HEK293T (cell line): Measurements from ENCODE around the gene RPL36A.

Experiments used
- ARNT ChIP-seq: fragments of 450-650 bp; IDR thresholded peaks from 2 replicates; pipeline ENCODE4 v1.6.1; 2017; ENCODE audit warnings: mild to moderate bottlenecking
- BHLHE40 ChIP-seq: fragments of 450-650 bp; IDR thresholded peaks from 2 replicates; pipeline ENCODE4 v1.6.1; 2016; ENCODE audit warnings: mild to moderate bottlenecking, moderate library complexity, borderline replicate concordance
- CTBP1 ChIP-seq: fragments of 450-650 bp; IDR thresholded peaks from 2 replicates; pipeline ENCODE4 v1.6.1; 2016; ENCODE audit warnings: borderline replicate concordance
- ELF4 ChIP-seq: fragments of 450-650 bp; IDR thresholded peaks from 2 replicates; pipeline ENCODE4 v1.6.1; 2017; ENCODE audit warnings: antibody characterized with exemption
- FOXK2 ChIP-seq: fragments of 450-650 bp; IDR thresholded peaks from 2 replicates; pipeline ENCODE4 v1.6.1; 2016; ENCODE audit warnings: mild to moderate bottlenecking
- FOXM1 ChIP-seq: fragments of 450-650 bp; IDR thresholded peaks from 2 replicates; pipeline ENCODE4 v1.6.1; 2017; ENCODE audit warnings: mild to moderate bottlenecking, borderline replicate concordance
- HDGF ChIP-seq: fragments of 450-650 bp; IDR thresholded peaks from 2 replicates; pipeline ENCODE4 v1.6.1; 2017; ENCODE audit warnings: antibody characterized with exemption, borderline replicate concordance
- NFRKB ChIP-seq: fragments of 450-650 bp; IDR thresholded peaks from 2 replicates; pipeline ENCODE4 v1.6.1; 2016; ENCODE audit warnings: mild to moderate bottlenecking, moderate library complexity
- SP1 ChIP-seq: fragments of 450-650 bp; IDR thresholded peaks from 2 replicates; pipeline ENCODE4 v1.6.1; 2017
- SUZ12 ChIP-seq: fragments of 450-650 bp; IDR thresholded peaks from 2 replicates; pipeline ENCODE4 v1.6.1; 2016; ENCODE audit warnings: mild to moderate bottlenecking
- ZNF384 ChIP-seq: fragments of 450-650 bp; IDR thresholded peaks from 2 replicates; pipeline ENCODE4 v1.6.1; 2016

DNA sequence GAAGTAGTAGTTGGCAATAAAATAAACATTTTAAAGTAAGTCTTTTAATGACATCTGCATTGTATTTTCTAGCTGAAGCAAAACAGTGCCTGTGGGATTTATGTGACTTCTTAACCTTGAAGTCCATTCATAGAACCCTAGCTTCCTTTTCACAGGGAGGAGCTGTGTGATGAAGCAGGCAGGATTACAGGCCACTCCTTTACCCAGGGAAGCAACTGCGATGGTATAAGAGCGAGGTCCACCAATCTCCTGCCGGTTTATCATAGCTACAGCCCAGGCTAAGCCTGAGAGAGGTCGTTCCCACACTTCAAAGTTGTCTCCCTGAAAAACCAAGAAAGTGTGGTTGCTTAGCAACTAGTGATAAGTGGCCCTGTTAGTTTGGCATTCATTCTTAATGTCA lies 7.0 kb downstream of the RPL36A start:
- TF ChIP-seq SP1, result no peak
- no peak for TF ChIP-seq FOXK2
- TF ChIP-seq ARNT, result no peak
- no peak for TF ChIP-seq CTBP1
- no peak for TF ChIP-seq NFRKB
- TF ChIP-seq SUZ12, result no peak
- no peak for TF ChIP-seq ELF4
- no peak for TF ChIP-seq FOXM1
- TF ChIP-seq BHLHE40, result no peak
- TF ChIP-seq HDGF, result no peak
- TF ChIP-seq ZNF384, result no peak
